B cell (primary cell): Measurements from ENCODE around the gene AOPEP.

Experiments
- CTCF ChIP-seq: fragments of 200-600 bp; IDR thresholded peaks from one replicate; pipeline ENCODE4 v1.8.0; 2022; ENCODE audit warnings: antibody characterized with exemption, mild to moderate bottlenecking
- EZH2 ChIP-seq: IDR thresholded peaks from 2 replicates; pipeline ENCODE4 v1.6.1; 2012; ENCODE audit warnings: borderline replicate concordance, low read depth, mild to moderate bottlenecking, moderate library complexity, low read length; ENCODE audit not compliant: insufficient read depth, poor library complexity, severe bottlenecking

- TF ChIP-seq CTCF (no peak), EZH2 (no peak)
Observed at GRCh38 chr9:94881454-94881853, 155.0 kb downstream of the AOPEP start.
